Upper lobe of left lung (tissue), 6 donors: ENCODE measurements around the gene CABLES2. TPM values are rescaled to one million over a fixed set of nuclear protein-coding genes. Genes with fewer than 3 reads are reported as not detected.

Source experiments
- ATAC-seq, 2 donors: fragments of 200-7000 bp; cut with Tn5 transposase; one replicate each; pipeline ENCODE4 v1.9.1; 2022; ENCODE audit warnings: mild to moderate bottlenecking in 2 of 2, moderate library complexity in 2 of 2; ENCODE audit not compliant: low FRiP score in 2 of 2
- DNase-seq, 2 donors: peaks; one replicate each; pipeline ENCODE4 v3.0.0-alpha.2; 2019 to 2020
- H3K27ac ChIP-seq, 4 donors: fragments of 200-600 bp; sonication (generic); one replicate each; pipeline ENCODE4 v1.5.1; 2016 to 2019
- H3K27me3 ChIP-seq, 4 donors: fragments of 200-600 bp; sonication (generic); one replicate each; pipeline ENCODE4 v1.5.1; 2017 to 2019
- H3K36me3 ChIP-seq, 4 donors: fragments of 200-600 bp; sonication (generic); one replicate each; pipeline ENCODE4 v1.5.1; 2016 to 2019
- H3K4me1 ChIP-seq, 4 donors: fragments of 200-600 bp; sonication (generic); one replicate each; pipeline ENCODE4 v1.5.1; 2018 to 2019
- H3K4me3 ChIP-seq, 4 donors: fragments of 200-600 bp; sonication (generic); one replicate each; pipeline ENCODE4 v1.5.1; 2017 to 2019; ENCODE audit warnings: mild to moderate bottlenecking in 2 of 4, moderate library complexity in 1 of 4
- H3K9me3 ChIP-seq, 4 donors: fragments of 200-600 bp; sonication (generic); one replicate each; pipeline ENCODE4 v1.5.1; 2018 to 2019
- EP300 ChIP-seq, 4 donors: sonication (generic); formaldehyde crosslinking; IDR thresholded peaks; one replicate each; pipeline ENCODE4 v1.5.1; 2017; ENCODE audit warnings: antibody characterized with exemption in 4 of 4, control low read depth in 2 of 4
- POLR2A ChIP-seq, 4 donors: fragments of 450-650 bp; IDR thresholded peaks; one replicate each; pipeline ENCODE4 v1.5.1; 2016 to 2017; ENCODE audit warnings: antibody characterized with exemption in 4 of 4, mild to moderate bottlenecking in 2 of 4
- POLR2AphosphoS5 ChIP-seq, 2 donors: sonication (generic); formaldehyde crosslinking; IDR thresholded peaks; one replicate each; pipeline ENCODE4 v1.5.1; 2017; ENCODE audit warnings: antibody characterized with exemption in 2 of 2
- WGBS, 2 donors: methylation state at CpG; one replicate each; pipeline ENCODE4 v1.1.5; 2017 to 2018; 5-methylcytosine and 5-hydroxymethylcytosine counted together
- total RNA-seq, 6 donors: library from RNA; depleted of rRNA in 4 of 6; stranded (reverse); fragments of >200 nt in 4 of 6; gene quantifications; one replicate each; pipeline versions ENCODE4 v1.1.0 to v1.2.1, GENCODE V29; 2016 to 2021
- TF ChIP-seq, protein P1 (sequence below), 6 experiments: fragments of 450-650 bp in 4 of 6; fragments of 200-600 bp in 2 of 6; sonication (generic) in 2 of 6; IDR thresholded peaks; one replicate each; pipeline ENCODE4 v1.5.1; 2016 to 2019; ENCODE audit warnings: antibody characterized with exemption in 6 of 6
- donor health status: DM: no; HTN: no; CAD: no; lungs with moderate emphysema.
- donor health status: DM: no; HTN: yes; CAD: no; lungs with severe emphysema.

CABLES2 gene
- total RNA-seq, 6 donors from 2014 or later = 2.2 to 5.2 (median 4.0) TPM

GRCh38 chr20:62413025-62413570, 6.0 kb upstream of the CABLES2 start:
- H3K9me3 ChIP-seq = no peaks in the 10 kb centered on the region
- no peak for TF ChIP-seq POLR2A (IDR thresholded peaks at IDR 0.05)
- TF ChIP-seq POLR2AphosphoS5 (IDR thresholded peaks at IDR 0.05) = no peak
- TF ChIP-seq, protein P1, sequence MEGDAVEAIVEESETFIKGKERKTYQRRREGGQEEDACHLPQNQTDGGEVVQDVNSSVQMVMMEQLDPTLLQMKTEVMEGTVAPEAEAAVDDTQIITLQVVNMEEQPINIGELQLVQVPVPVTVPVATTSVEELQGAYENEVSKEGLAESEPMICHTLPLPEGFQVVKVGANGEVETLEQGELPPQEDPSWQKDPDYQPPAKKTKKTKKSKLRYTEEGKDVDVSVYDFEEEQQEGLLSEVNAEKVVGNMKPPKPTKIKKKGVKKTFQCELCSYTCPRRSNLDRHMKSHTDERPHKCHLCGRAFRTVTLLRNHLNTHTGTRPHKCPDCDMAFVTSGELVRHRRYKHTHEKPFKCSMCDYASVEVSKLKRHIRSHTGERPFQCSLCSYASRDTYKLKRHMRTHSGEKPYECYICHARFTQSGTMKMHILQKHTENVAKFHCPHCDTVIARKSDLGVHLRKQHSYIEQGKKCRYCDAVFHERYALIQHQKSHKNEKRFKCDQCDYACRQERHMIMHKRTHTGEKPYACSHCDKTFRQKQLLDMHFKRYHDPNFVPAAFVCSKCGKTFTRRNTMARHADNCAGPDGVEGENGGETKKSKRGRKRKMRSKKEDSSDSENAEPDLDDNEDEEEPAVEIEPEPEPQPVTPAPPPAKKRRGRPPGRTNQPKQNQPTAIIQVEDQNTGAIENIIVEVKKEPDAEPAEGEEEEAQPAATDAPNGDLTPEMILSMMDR (IDR thresholded peaks at IDR 0.05) = no peak
- H3K27ac ChIP-seq = no peak overlapping the region
- H3K4me3 ChIP-seq = no peak overlapping the region
- WGBS, 2 donors = 85% methylated on average over 10 of the region's 11 CpGs; no CpG with 5 or more reads in 1 of the 2 donors
- no peaks in the 10 kb centered on the region for H3K36me3 ChIP-seq
- no peaks in the 10 kb centered on the region for H3K27me3 ChIP-seq
- ATAC-seq (no peak), DNase-seq (peak in 1 of 2 donors; percentile 54)
- peaks cover 7 to 13% (median 11%) of the 10 kb centered on the region in 4 donors for H3K4me1 ChIP-seq

- Histone ChIP-seq H3K4me3 (no peak overlapping the region), H3K36me3 (no peaks in the 10 kb centered on the region), H3K4me1 (peaks cover 12 to 20% (median 17%) of the 10 kb centered on the region in 4 donors), H3K27ac (no peak overlapping the region), H3K27me3 (no peaks in the 10 kb centered on the region), H3K9me3 (no peaks in the 10 kb centered on the region)
- TF ChIP-seq, protein P1 (IDR thresholded peaks at IDR 0.05) = no peak
- TF ChIP-seq POLR2A (IDR thresholded peaks at IDR 0.05) (no peak), EP300 (IDR thresholded peaks at IDR 0.05) (no peak), POLR2AphosphoS5 (IDR thresholded peaks at IDR 0.05) (no peak)
- no peak for ATAC-seq
- WGBS, 2 donors = 86 to 91% methylated on average over 5 to 22 of the region's 22 CpGs
- peak in 1 of 2 donors; percentile 66 for DNase-seq
These were observed 5.3 kb upstream of the CABLES2 start for GRCh38 chr20:62412194-62413024.

- Histone ChIP-seq H3K9me3 (no peaks in the 10 kb centered on the region), H3K4me3 (no peak overlapping the region), H3K36me3 (no peaks in the 10 kb centered on the region), H3K27ac (no peak overlapping the region), H3K4me1 (peaks cover 14 to 23% (median 19%) of the 10 kb centered on the region in 4 donors), H3K27me3 (no peaks in the 10 kb centered on the region)
- 81 to 86% methylated on average over 4 to 21 of the region's 24 CpGs for WGBS, 2 donors
- DNase-seq (peak in 1 of 2 donors; percentile 73), ATAC-seq (no peak)
- TF ChIP-seq, protein P1 (IDR thresholded peaks at IDR 0.05) = no peak
- no peak for TF ChIP-seq POLR2AphosphoS5 (IDR thresholded peaks at IDR 0.05)
These were observed 4.6 kb upstream of the CABLES2 start for GRCh38 chr20:62411479-62412193.

DNA sequence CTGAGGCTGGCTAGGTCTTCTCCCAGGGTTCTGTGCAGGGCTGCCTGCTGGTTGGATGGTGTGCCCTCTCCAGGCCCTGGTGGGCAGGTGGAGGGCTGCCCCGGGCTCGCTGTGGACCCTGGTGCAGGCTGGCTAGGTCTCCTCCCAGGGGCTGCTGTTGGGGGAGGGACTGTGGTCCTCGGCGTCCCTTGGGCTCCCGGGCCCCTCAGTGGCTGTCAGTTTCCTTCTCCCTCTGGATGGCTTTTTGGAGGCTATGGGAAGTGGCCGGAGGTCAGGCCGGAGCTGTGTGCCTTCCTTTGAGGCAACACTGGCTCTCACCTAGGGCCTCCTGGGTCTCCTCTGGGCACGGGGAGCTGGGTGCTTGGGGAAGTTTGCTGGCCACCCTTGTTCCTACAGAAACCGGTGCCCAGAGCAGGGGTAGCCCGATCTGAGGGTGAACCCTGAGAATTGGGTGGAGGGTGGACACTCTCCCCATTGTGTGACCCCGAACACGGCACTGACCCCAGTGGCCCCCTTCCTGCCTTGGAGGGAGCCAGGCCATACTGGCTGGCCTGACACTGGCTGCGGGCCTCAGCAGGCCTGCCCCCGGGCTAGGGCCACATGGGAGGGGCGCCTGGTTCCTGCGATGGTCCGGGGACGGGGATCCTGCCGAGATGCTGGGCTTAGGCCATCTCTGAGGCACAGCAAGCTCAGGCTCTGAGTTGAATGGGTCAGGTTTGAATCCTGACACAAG, 3.8 kb upstream of the CABLES2 start:
- peaks cover 21 to 30% (median 26%) of the 10 kb centered on the region in 4 donors for H3K4me1 ChIP-seq

More for the DNA sequence above, 3.8 kb upstream of the CABLES2 start:
- no peak overlapping the region for H3K27ac ChIP-seq
- DNase-seq (peak in 1 of 2 donors; percentile 72), ATAC-seq (no peak)
- no peak overlapping the region for H3K4me3 ChIP-seq
- no peaks in the 10 kb centered on the region for H3K9me3 ChIP-seq
- TF ChIP-seq, protein P1 (IDR thresholded peaks at IDR 0.05) = no peak
- TF ChIP-seq POLR2A (IDR thresholded peaks at IDR 0.05) (no peak), EP300 (IDR thresholded peaks at IDR 0.05) (no peak), POLR2AphosphoS5 (IDR thresholded peaks at IDR 0.05) (no peak)
- 79 to 84% methylated on average over 7 to 16 of the region's 19 CpGs for WGBS, 2 donors
- H3K27me3 ChIP-seq = no peaks in the 10 kb centered on the region
- H3K36me3 ChIP-seq = no peaks in the 10 kb centered on the region
